DND-41 (cell line): ENCODE measurements around the gene PSD4.

ENCODE experiments used
- EZH2 ChIP-seq: IDR thresholded peaks from 3 replicates; pipeline ENCODE4 v1.6.1; 2012; ENCODE audit warnings: borderline replicate concordance, low read depth, mild to moderate bottlenecking, moderate library complexity, low read length, inconsistent platforms; ENCODE audit not compliant: severe bottlenecking
- TF ChIP-seq, protein P1 (sequence below): IDR thresholded peaks from 2 replicates; pipeline ENCODE4 v1.5.1; 2012; ENCODE audit warnings: borderline replicate concordance, low read length, moderate library complexity, mild to moderate bottlenecking; ENCODE audit not compliant: poor library complexity, severe bottlenecking; ENCODE audit errors: extremely low read depth

DNA sequence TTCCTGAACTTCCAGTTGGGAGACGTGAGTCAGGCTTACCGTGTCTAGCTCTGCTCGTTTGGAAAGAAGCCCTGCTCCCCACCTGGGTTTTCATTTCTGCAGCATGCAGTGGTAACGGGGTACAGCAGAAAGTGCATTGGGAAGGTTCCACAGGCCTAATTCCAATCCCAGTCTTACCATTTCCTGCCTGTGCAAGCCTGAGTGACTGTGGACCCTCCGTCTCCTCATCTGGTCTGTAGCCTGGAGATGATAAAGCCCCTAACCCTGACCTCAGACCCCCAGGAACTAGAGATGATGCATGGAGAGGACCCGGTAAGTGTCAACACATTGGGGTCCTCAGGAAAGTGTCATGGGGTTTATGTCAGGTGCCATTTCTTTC lies 5.8 kb upstream of the PSD4 start:
- no peak for TF ChIP-seq EZH2
- TF ChIP-seq, protein P1, sequence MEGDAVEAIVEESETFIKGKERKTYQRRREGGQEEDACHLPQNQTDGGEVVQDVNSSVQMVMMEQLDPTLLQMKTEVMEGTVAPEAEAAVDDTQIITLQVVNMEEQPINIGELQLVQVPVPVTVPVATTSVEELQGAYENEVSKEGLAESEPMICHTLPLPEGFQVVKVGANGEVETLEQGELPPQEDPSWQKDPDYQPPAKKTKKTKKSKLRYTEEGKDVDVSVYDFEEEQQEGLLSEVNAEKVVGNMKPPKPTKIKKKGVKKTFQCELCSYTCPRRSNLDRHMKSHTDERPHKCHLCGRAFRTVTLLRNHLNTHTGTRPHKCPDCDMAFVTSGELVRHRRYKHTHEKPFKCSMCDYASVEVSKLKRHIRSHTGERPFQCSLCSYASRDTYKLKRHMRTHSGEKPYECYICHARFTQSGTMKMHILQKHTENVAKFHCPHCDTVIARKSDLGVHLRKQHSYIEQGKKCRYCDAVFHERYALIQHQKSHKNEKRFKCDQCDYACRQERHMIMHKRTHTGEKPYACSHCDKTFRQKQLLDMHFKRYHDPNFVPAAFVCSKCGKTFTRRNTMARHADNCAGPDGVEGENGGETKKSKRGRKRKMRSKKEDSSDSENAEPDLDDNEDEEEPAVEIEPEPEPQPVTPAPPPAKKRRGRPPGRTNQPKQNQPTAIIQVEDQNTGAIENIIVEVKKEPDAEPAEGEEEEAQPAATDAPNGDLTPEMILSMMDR = no peak
